SK-N-SH (cell line): ENCODE data around the gene ELMO1. TPM values are rescaled to one million over a fixed set of nuclear protein-coding genes. Genes with fewer than 3 reads are reported as not detected.

ENCODE experiments used
- CTCF ChIA-PET: fragments of 300-600, 350-600 bp; formaldehyde crosslinking; extraction: SDS; loops from one replicate; lab custom pipeline; 2021; lab: Yijun Ruan, JAX
- POLR2A ChIA-PET: fragments of 350-600 bp; sonication (Branson Sonifier 250); formaldehyde crosslinking; extraction: SDS; loops from one replicate; lab custom pipeline; 2020; ENCODE audit warnings: antibody characterized with exemption, inconsistent platforms; lab: Yijun Ruan, JAX
- DNase-seq: peaks from one replicate; pipeline ENCODE4 v3.0.0; 2012
- H2AFZ ChIP-seq: fragments of 200-600 bp; sonication (generic); 2 replicates; pipeline ENCODE4 v1.8.1; 2016; ENCODE audit warnings: antibody characterized with exemption, mild to moderate bottlenecking, low read depth
- H3F3A ChIP-seq: fragments of 200-600 bp; sonication (generic); replicated peaks from 2 replicates; pipeline ENCODE3; 2016; ENCODE audit warnings: antibody characterized with exemption, mild to moderate bottlenecking; ENCODE audit not compliant: insufficient read depth
- H3K27ac ChIP-seq, 2 experiments: fragments of 200-500 bp in 1 of 2; fragments of 200-600 bp in 1 of 2; sonication (Bioruptor generic) in 1 of 2; sonication (generic), shearing (Covaris generic) in 1 of 2; 2 replicates each; pipeline versions ENCODE4 v1.5.1 to v1.6.1; 2014 to 2016; ENCODE audit warnings: low read depth in 2 of 2, inconsistent platforms in 1 of 2, low read length in 1 of 2, mild to moderate bottlenecking in 1 of 2, mixed read lengths in 1 of 2
- H3K27me3 ChIP-seq: fragments of 200-600 bp; sonication (generic), shearing (Covaris generic); 2 replicates; pipeline ENCODE4 v1.6.1; 2016; ENCODE audit warnings: mixed run types; ENCODE audit not compliant: insufficient read depth
- H3K36me3 ChIP-seq, 2 experiments: fragments of 200-500 bp in 1 of 2; fragments of 200-600 bp in 1 of 2; sonication (Bioruptor generic) in 1 of 2; sonication (generic) in 1 of 2; replicated peaks in 1 of 2; 2 replicates each; pipeline versions ENCODE3 to v1.5.1; 2014 to 2016; ENCODE audit warnings: low read length in 1 of 2, mild to moderate bottlenecking in 1 of 2; ENCODE audit not compliant: insufficient read depth in 2 of 2, control insufficient read depth in 1 of 2
- H3K4me1 ChIP-seq, 2 experiments: fragments of 200-500 bp in 1 of 2; fragments of 200-600 bp in 1 of 2; sonication (Bioruptor generic) in 1 of 2; sonication (generic), shearing (Covaris generic) in 1 of 2; 2 replicates each; pipeline versions ENCODE4 v1.5.1 to v1.6.1; 2014 to 2016; ENCODE audit warnings: low read depth in 1 of 2, low read length in 1 of 2, mixed run types in 1 of 2; ENCODE audit not compliant: insufficient read depth in 2 of 2, control insufficient read depth in 1 of 2
- H3K4me2 ChIP-seq: fragments of 200-600 bp; sonication (generic), shearing (Covaris generic); 2 replicates; pipeline ENCODE4 v1.6.1; 2017; ENCODE audit warnings: mixed run types
- H3K4me3 ChIP-seq, 2 experiments: fragments of 200-500 bp in 1 of 2; fragments of 200-600 bp in 1 of 2; sonication (Bioruptor generic) in 1 of 2; sonication (generic), shearing (Covaris generic) in 1 of 2; 2 replicates each; pipeline versions ENCODE4 v1.5.1 to v1.8.1; 2014 to 2016; ENCODE audit warnings: low read depth in 2 of 2, inconsistent platforms in 1 of 2, low read length in 1 of 2, mild to moderate bottlenecking in 1 of 2, mixed read lengths in 1 of 2, moderate library complexity in 1 of 2
- H3K79me2 ChIP-seq: fragments of 200-600 bp; sonication (generic); 2 replicates; pipeline ENCODE4 v1.8.1; 2017; ENCODE audit warnings: mild to moderate bottlenecking; ENCODE audit not compliant: insufficient read depth
- H3K9ac ChIP-seq: fragments of 200-600 bp; sonication (generic); 2 replicates; pipeline ENCODE4 v1.6.1; 2017; ENCODE audit warnings: mixed run types
- H3K9me2 ChIP-seq: fragments of 200-600 bp; sonication (generic); 2 replicates; pipeline ENCODE4 v1.6.1; 2017; ENCODE audit warnings: mixed run types
- H3K9me3 ChIP-seq: fragments of 200-600 bp; sonication (generic); 2 replicates; pipeline ENCODE4 v1.6.1; 2017; ENCODE audit warnings: mixed run types, mild to moderate bottlenecking, moderate library complexity
- H4K20me1 ChIP-seq: fragments of 200-600 bp; sonication (generic); 2 replicates; pipeline ENCODE4 v1.6.1; 2017; ENCODE audit warnings: mild to moderate bottlenecking, mixed run types; ENCODE audit not compliant: insufficient read depth
- CHD2 ChIP-seq: fragments of 150-350 bp; IDR thresholded peaks from 2 replicates; pipeline ENCODE4 v1.6.1; 2018; ENCODE audit warnings: low read length; ENCODE audit not compliant: partially characterized antibody
- ELF1 ChIP-seq: IDR thresholded peaks from 2 replicates; pipeline ENCODE4 v1.4.0; 2012
- FOXM1 ChIP-seq: IDR thresholded peaks from 2 replicates; pipeline ENCODE4 v1.4.0; 2012; ENCODE audit warnings: low read depth, mild to moderate bottlenecking
- JUND ChIP-seq: IDR thresholded peaks from 2 replicates; pipeline ENCODE4 v1.4.0; 2012
- MAX ChIP-seq: IDR thresholded peaks from 2 replicates; pipeline ENCODE4 v1.4.0; 2012; ENCODE audit warnings: low read depth
- PBX3 ChIP-seq: IDR thresholded peaks from 2 replicates; pipeline ENCODE4; 2012
- REST ChIP-seq: IDR thresholded peaks from 2 replicates; pipeline ENCODE4 v1.6.1; 2012; ENCODE audit warnings: mild to moderate bottlenecking, low read depth, low read length, moderate library complexity
- RFX5 ChIP-seq: IDR thresholded peaks from 2 replicates; pipeline ENCODE4 v1.6.1; 2012; ENCODE audit warnings: mild to moderate bottlenecking, improper control_type of control experiment, low read length
- RXRA ChIP-seq: IDR thresholded peaks from 2 replicates; pipeline ENCODE4 v1.4.0; 2012; ENCODE audit warnings: low read depth, mild to moderate bottlenecking, borderline replicate concordance
- SMC3 ChIP-seq: IDR thresholded peaks from 2 replicates; pipeline ENCODE4 v1.6.1; 2012; ENCODE audit warnings: low read depth, low read length, improper control_type of control experiment
- TAF1 ChIP-seq: IDR thresholded peaks from 2 replicates; pipeline ENCODE4 v1.6.1; 2012; ENCODE audit warnings: low read depth, mild to moderate bottlenecking, low read length, moderate library complexity, borderline replicate concordance
- USF1 ChIP-seq: IDR thresholded peaks from 2 replicates; pipeline ENCODE4 v1.4.0; 2012; ENCODE audit warnings: low read depth, borderline replicate concordance
- WGBS: methylation state at CpG from one replicate; pipeline ENCODE4 v1.1.6; 2017; ENCODE audit warnings: low lambda C conversion rate; 5-methylcytosine and 5-hydroxymethylcytosine counted together
- polyA plus RNA-seq, 3 experiments: library from polyadenylated mRNA; depleted of rRNA; stranded (reverse); fragments of >200 nt; gene quantifications; 2 replicates each; pipeline ENCODE4 v1.2.3, GENCODE V29; 2012
- TF ChIP-seq, protein P1 (sequence below): fragments of 200-600 bp; sonication (generic); IDR thresholded peaks from 2 replicates; pipeline ENCODE4 v1.6.1; 2017; ENCODE audit warnings: antibody characterized with exemption, mild to moderate bottlenecking, moderate library complexity
- TF ChIP-seq, protein P2 (sequence below): fragments of 150-350 bp; IDR thresholded peaks from 2 replicates; pipeline ENCODE4 v1.6.1; 2016; ENCODE audit warnings: mild to moderate bottlenecking, low read depth, low read length
- TF ChIP-seq, protein P3 (sequence below): fragments of 150-350 bp; IDR thresholded peaks from 2 replicates; pipeline ENCODE4 v1.6.1; 2017; ENCODE audit warnings: antibody characterized with exemption, low read length, low read depth, borderline replicate concordance

The ELMO1 gene
- polyA plus RNA-seq, 1 of the 3 experiments (the other 2 are of a cell fraction), result 0.64 TPM

GRCh38 chr7:37267251-37267650 is 181.4 kb downstream of the ELMO1 start:
- Histone ChIP-seq H3F3A (no peaks in the 10 kb centered on the region), H2AFZ (no peak overlapping the region), H3K27ac (no peak overlapping the region), H3K4me1 (no peaks in the 10 kb centered on the region), H3K4me2 (no peak overlapping the region), H3K36me3 (no peaks in the 10 kb centered on the region), H3K9me3 (0 out of 2 replicates have a peak, but pooled peaks cover 5% of the 10 kb centered on the region), H3K79me2 (no peaks in the 10 kb centered on the region), H4K20me1 (no peaks in the 10 kb centered on the region), H3K4me3 (no peak overlapping the region), H3K27me3 (no peaks in the 10 kb centered on the region), H3K9ac (no peak overlapping the region), H3K9me2 (no peaks in the 10 kb centered on the region)
- DNase-seq, result no peak
- ChIA-PET POLR2A (no interaction called here), CTCF (interaction anchor here (0.9 to 1.2 kb wide), 2 partner anchors 18 to 32 kb away, joined by 3 to 5 read pairs; no protein-coding TSS in a partner anchor)
- no peak for TF ChIP-seq PBX3
- TF ChIP-seq TAF1, result no peak
- TF ChIP-seq, protein P1, sequence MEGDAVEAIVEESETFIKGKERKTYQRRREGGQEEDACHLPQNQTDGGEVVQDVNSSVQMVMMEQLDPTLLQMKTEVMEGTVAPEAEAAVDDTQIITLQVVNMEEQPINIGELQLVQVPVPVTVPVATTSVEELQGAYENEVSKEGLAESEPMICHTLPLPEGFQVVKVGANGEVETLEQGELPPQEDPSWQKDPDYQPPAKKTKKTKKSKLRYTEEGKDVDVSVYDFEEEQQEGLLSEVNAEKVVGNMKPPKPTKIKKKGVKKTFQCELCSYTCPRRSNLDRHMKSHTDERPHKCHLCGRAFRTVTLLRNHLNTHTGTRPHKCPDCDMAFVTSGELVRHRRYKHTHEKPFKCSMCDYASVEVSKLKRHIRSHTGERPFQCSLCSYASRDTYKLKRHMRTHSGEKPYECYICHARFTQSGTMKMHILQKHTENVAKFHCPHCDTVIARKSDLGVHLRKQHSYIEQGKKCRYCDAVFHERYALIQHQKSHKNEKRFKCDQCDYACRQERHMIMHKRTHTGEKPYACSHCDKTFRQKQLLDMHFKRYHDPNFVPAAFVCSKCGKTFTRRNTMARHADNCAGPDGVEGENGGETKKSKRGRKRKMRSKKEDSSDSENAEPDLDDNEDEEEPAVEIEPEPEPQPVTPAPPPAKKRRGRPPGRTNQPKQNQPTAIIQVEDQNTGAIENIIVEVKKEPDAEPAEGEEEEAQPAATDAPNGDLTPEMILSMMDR, result no peak
- no peak for TF ChIP-seq FOXM1
- TF ChIP-seq SMC3, result no peak
- TF ChIP-seq, protein P2, sequence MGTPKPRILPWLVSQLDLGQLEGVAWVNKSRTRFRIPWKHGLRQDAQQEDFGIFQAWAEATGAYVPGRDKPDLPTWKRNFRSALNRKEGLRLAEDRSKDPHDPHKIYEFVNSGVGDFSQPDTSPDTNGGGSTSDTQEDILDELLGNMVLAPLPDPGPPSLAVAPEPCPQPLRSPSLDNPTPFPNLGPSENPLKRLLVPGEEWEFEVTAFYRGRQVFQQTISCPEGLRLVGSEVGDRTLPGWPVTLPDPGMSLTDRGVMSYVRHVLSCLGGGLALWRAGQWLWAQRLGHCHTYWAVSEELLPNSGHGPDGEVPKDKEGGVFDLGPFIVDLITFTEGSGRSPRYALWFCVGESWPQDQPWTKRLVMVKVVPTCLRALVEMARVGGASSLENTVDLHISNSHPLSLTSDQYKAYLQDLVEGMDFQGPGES, result no peak
- TF ChIP-seq RFX5, result no peak
- TF ChIP-seq, protein P3, sequence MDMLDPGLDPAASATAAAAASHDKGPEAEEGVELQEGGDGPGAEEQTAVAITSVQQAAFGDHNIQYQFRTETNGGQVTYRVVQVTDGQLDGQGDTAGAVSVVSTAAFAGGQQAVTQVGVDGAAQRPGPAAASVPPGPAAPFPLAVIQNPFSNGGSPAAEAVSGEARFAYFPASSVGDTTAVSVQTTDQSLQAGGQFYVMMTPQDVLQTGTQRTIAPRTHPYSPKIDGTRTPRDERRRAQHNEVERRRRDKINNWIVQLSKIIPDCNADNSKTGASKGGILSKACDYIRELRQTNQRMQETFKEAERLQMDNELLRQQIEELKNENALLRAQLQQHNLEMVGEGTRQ, result no peak
- no peak for TF ChIP-seq REST
- TF ChIP-seq USF1, result no peak
- no peak for TF ChIP-seq JUND
- no peak for TF ChIP-seq RXRA
- no peak for TF ChIP-seq MAX
- TF ChIP-seq ELF1, result no peak
- no peak for TF ChIP-seq CHD2
- 85% methylated on average over 8 of the region's 8 CpGs for WGBS
